Nucleus accumbens (tissue), 56 donors: Measurements from ENCODE around the gene RPRML.

Experiments used
- DNase-seq, 56 donors: peaks; one replicate each; lab custom pipeline; 2025; lab: John Stamatoyannopoulos, UW

The RPRML gene

DNA sequence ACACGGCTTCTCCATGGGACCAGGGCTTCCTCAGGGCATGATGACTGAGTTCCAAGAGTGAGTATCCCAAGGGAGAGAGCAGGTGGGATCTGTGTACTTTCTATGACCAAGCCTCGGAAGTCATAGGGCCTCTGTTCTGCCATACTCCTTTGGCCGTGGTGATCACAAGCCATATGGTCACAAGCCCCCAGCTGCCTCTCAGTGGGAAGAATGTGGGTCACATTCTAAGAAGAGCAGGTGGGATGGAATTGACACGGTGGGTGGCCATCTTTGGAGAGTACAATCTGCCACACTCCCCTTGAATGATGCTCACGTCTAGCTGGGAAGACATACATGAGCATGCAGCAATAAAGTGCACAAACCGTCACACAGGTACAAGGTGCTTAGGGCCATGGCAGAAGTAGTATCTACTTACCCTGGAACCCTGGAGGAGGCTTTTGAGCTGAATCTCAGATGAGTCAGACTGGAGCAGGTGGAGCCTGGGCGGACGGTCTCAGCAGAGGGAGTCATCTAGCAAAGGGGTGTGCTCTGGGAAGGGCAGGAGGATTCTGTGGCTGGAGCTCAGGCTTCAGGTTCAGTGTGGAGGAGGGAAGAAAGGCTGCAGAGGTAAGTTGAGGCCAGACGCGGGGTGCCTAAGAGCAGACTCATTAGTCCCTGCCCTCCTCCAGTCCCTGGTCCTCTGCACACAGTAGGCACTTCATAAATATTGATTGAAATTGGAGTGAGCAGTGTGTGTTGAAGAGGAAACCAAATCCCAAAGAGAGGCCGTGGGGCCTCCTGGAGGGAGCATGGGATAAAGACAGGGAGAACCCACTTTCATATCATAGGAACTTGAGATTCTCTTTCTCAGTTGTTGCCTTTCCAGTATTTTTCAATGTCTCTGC is 29.5 kb downstream of the RPRML start:
- peak in 15 of 56 donors; percentile 7 to 66 (median 33) for DNase-seq

DNA sequence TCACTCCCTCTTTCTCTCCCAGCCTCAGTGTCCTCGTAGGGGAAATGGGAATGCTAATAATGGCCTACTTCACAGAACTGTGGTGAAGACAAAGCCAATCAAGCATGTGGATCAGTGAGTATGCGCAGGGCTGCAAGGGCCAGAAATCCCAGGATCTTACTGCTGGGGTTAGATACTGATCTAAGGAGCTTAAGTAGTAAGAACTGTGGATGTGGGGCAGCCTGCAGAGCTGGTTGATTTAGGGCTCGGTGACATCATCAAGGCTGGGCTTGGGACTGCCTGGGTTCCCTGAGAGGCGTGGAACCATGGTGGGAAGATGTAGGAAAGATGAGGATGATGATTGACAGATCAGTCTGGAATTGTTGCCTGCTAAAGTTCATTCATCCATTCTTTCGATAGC is 30.5 kb downstream of the RPRML start:
- no peak for DNase-seq

DNA sequence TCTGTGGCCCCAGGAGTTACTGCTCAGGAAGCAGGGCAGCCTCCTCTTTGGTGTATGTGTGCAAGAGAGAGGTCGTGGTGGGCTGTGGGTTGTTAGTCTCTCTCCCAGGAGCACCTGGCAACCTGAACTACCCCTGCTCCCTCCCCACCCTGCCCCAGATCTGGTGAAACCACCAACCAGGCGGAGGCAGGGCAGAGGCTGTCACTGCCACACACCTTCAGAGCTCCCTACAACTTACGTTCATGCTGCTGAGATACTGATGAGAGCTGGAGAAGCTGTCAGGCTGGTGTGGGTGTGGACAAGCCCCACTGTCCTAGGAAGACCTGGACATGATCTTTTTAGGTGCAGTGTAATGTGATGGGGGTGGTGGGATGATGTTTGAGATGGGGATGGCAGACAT is 31.8 kb downstream of the RPRML start:
- DNase-seq: peak in 8 of 56 donors; percentile 17 to 41 (median 32)

DNA sequence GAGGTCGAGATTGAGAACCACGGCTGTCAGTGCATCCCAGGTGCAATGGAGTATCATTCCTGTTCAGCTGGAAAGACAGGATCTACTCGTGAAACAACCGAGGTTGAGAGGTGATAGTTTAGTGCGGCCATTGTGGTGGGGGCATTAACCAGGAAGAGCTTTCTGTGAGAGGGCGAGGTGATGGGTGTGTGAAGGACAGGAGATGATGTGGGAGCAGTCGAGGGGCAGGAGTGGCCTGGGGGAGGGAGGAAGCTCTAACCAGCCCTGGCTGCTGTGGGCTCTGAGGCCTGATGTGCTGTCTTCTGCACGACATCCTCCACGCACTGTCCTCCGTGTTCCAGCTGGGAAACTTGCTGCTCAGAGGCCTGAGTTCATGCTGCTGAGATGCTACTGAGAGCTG is 34.1 kb downstream of the RPRML start:
- DNase-seq: no peak

DNA sequence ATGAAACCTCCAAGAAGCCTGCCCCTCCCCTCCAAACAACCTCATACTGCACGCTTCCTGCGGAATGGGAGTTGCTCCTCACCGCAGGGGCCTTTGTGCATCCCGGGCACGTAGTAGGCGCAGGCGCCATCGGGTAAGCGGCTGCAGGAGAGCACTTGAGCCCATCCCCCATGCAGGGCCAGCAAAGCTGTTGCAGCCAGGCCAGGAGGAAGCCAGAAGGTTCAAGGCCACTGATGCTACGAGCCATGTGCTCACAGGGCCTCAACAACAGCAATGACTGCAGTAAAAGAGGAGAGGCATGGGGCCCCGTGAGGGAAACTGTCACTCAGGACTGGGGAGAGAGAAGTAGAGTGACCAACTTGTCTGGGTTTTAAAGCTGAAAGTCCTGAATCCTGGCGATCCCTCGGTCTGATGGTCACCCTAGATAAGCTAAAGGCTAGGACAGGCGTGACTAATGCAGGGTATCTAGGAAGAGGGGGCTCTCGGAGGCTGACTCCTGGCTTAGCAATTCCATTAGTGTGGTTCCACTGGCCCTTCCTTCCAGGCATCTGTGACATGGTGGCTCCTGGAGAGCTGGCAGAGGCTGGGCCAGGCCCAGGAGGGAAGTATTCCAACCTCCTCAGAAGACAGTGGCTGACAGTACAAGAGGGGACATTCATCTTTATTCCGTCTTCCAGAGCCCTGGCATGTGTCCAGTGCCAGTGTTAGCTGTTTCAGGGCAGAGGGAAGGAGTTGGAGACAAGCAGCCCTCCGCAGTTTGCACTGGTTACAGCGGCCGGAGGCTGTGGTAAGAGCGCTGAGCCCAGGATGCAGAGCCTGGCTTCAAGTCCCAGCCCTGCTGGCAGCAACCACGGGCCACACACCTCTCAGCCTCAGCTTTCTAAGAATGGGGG is 35.3 kb downstream of the RPRML start:
- DNase-seq: peak in 45 of 56 donors; percentile 8 to 80 (median 47)

DNA sequence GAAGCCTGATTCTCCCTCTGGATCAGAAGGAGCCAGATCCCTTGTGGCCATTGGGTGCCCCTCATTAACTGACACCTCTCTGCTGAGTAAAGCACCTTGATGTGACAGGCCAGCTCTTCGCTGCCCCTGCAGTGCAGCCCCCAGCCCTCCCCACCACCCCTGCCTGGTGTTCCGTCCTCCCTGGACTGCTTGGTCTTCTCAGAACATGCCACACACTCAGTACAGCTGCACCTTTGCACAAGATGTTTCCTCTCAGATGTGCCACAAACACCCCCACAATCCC is 35.9 kb downstream of the RPRML start:
- DNase-seq: no peak

DNA sequence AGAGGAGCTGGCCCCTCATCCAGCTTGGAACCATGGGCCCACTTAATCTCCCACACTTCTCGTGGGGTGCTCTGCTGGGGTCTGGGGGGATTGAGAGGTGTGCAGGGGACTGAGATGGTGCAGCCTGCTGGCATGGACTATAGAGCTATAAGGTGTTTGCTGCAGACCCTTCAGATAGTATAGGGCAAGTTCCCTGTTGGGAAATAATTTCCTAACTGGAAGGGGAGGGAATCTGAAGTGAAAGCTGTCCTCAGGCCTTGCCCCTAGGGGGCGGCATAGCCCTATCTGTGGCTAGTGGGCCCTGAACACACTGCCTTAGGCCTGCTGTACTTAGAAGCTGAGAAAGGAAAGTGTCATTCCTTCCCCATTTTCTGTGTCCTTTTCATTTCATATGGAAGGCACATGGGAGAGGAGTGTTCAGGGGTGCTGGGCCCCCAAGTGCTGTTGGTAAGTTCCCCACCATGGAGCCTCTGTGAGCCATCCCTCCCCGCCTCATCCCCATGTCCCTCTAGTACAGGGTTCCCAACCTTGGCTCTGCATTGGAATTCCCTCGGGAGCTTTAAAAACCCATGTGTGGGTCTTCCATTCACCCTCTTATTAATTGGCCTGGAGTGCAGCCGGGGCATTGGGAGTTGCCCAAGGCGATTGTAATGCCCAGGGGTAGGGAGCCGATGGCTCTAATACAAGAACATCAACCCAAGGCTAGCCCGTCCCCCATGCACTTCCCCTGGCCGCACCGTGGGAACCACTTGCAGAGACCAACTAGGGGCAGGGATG is 36.4 kb downstream of the RPRML start:
- DNase-seq: peak in 43 of 56 donors; percentile 7 to 83 (median 43)

DNA sequence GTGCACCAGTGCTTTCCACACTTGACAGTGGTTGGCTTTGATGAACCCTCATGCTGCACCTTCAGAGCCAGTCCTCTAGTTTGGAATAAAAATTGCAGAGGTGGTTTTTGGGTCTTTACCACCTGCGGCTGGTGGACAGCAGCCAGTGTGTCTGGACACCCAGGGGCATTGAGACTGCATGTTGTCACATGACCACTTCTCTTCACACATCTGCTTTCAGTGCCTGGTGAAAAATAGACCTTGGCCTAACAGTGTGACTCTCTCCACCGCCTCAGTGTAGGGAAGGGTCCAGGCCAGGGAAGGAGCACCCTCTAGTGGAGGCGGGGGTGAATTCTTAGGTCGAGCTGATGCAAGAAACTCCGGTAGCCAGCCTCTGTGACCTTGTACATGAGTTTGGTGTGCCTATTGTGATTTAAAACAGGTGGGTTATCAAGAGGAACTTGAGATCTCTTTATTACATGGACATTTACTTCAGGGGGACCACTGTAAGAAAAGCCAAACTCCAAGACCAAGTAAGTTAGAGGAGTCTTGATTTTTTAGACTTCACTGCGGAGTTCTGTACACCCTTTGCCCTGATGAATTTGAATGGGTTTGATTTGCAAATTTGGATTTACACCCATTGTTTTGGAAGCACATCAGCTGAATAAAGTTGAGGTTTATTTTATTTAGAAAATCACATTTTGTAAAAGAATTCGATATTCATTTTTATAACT is 38.2 kb downstream of the RPRML start:
- DNase-seq: peak in 47 of 56 donors; percentile 10 to 83 (median 52)

DNA sequence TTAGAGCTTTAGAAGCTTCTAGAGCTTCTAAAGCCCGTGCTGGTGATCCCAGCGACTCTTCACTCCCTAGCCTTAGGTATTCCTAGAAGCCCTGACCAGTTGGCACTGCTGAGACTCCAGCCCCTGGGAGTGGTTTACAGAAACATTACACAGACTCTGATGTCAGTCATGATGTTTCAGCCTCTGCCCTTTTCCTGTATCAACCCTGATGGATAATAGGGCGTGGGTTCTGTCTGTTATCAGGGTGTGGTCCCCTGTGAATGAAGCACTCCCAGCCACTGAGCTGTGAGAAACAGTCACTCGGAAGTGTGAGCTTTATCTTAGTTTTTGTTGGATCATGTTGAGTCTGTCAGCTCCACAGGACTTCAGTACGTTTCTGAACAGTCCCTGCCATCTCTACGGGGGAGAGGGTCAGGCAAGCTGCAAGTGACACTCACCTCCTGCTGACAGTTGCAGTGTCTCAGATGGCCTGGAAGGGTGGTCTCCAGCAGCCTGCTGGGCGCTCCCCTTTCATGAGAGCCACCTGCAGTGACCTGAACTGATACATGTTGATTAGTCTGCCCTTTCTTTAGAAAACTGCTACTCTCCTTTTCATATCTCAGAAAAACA is 43.3 kb downstream of the RPRML start:
- no peak for DNase-seq

DNA sequence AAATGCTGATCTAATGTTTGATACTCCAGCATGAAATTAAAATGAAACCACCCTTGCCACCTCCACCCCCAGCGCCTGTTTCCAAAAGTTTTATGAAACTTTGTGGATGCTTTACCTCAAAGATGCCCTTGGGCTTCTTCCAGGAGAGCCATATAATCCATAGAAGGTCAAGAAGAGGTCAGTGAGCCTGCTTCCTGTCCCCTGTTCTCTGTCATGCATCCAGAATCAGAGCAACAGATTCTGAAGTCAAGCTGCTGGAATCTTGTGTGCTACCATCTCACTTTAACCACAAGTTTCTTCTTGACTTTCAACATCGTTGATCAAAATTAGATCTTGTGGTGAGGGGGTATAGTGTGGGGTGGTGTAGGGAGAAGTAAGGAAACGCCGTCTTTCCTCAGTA is 47.5 kb downstream of the RPRML start:
- DNase-seq: no peak

DNA sequence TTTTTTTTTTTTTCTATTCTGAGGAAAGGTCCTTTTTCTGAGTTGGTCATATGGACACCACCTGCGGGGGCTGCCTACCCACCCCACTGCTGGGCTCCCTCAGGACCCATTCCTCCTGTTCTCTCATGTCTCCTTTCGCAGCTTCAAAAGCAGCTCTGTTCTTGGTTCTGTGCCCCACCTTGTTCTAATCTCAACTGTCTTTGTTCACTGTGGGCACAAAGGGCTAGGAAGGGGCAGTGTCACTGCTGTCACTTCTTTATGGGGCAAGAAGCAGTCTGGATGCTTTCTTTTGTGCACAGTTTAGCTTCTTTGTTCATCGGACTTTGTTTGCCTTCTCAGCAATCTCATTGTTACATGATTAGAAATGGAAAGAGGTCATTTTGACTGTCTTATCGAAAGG is 49.0 kb downstream of the RPRML start:
- DNase-seq: no peak

DNA sequence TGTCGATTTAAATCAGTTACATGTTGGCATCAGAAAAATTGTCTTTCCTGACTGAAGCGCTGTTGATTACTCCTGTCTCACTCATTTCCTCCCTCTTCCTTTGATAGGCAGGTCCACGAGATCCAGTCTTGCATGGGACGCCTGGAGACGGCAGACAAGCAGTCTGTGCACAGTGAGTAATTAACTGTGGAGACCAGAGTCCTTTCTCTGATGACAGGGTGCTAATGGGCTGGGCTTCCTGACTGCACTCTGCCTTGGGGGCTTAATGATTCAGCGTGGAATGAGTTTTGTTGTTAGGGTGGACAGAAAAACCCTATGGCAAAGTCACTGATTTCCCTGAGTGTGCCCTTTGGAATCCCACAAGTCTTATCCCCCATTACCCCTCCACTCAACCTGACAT is 49.6 kb downstream of the RPRML start:
- DNase-seq: no peak

DNA sequence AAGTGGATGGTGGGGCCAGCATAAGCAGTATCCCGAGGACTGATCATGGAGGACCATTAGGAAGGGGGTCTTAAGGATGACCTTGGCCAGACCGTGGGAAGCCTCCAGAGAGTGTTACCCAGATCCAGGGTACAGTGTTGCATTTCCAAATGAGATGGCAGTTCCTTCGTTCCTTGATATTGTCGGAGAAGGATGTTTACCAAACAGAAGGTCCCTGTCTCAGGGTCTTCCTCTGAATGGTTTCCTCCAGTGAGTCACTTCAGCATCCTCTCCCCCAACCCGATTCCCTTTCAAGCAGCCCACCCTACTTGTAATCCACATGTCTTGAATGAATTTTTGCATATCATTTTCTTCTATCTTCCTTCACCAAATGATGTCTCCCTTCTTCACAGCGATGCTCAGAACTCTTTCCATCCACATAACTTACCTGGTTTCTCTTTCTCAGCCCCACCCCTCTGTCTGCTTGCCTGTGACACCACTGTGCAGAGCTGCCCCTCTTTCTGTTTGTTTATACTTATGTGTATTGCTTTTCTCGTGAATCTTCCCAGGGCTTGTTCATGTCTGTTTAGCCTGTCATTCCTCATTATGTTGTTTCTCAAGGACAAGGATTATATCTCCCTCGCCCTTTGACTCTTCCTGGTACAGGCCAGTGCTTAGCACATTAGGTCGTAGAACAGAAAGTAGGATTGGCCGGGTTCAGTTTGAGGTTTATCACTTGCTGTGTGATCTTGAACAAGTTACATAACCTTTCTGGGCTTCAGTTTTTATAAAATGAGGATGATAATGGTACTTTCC is 50.4 kb downstream of the RPRML start:
- no peak for DNase-seq
